GM18951 (cell line): ENCODE measurements around the gene DNAJC1.

Experiments
- POLR2A ChIP-seq: IDR thresholded peaks from 4 replicates; pipeline ENCODE4 v1.6.1; 2011; ENCODE audit warnings: mild to moderate bottlenecking; ENCODE audit not compliant: insufficient read length, insufficient read depth; ENCODE audit errors: extremely low read depth
- in situ Hi-C: fragments of 300-500 bp; cut with MboI; formaldehyde crosslinking; loops from one replicate; pipeline ENCODE4 v1.12.0; 2022; ENCODE audit warnings: low sequenced_read_pairs, mixed read lengths, inconsistent platforms; ENCODE audit not compliant: unreplicated experiment

DNAJC1 gene

DNA sequence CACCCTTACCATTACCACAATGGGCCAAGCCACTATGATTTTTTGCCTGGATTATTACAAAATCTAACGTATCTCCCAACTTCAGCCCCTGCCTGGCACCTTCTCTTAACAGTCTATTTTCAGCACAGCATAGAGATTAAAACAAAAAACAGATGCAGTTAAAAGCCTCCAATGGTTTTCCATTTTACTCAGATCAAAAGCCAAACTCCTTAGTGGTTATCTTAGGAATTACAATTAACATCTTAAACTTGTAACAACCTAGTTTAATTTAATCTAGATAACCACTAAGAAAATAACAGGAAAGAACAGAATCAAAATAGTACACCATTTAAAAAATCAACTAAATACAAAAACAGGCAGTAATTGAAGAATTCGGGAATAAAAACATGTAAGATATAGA is 43.5 kb downstream of the DNAJC1 start:
- no peak for TF ChIP-seq POLR2A
- in situ Hi-C loops = loop anchor here (25.0 kb wide), 2 partner anchors 473 to 873 kb away; no protein-coding TSS in a partner anchor

DNA sequence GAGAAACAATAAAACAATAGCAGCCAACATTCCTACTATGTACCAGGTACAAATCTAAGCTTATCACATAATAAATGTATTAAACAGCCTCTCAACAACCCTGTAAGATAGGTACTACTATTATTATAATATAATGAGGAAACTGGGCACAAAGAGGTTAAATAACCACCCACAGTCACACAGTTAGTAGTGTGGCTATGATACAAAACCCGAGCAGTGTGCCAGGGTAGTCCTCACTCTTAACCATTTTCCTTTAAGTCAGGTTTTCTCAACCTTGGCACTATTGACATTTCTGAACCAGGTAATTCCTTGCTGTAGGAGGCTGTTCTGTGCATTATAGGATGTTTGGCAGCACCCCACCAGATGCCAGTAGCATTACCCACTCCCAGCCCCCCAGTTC is 48.8 kb downstream of the DNAJC1 start:
- TF ChIP-seq POLR2A = no peak
- in situ Hi-C loops = loop anchor here (25.0 kb wide), 2 partner anchors 467 to 867 kb away; no protein-coding TSS in a partner anchor

- in situ Hi-C loops = loop anchor here (25.0 kb wide), 2 partner anchors 467 to 867 kb away; no protein-coding TSS in a partner anchor
- TF ChIP-seq POLR2A = no peak
Measured at GRCh38 chr10:21954132-21954531, 49.4 kb downstream of the DNAJC1 start.

GRCh38 chr10:21953585-21954057 is 49.9 kb downstream of the DNAJC1 start:
- in situ Hi-C loops = loop anchor here (25.0 kb wide), 2 partner anchors 466 to 866 kb away; no protein-coding TSS in a partner anchor
- TF ChIP-seq POLR2A = no peak

DNA sequence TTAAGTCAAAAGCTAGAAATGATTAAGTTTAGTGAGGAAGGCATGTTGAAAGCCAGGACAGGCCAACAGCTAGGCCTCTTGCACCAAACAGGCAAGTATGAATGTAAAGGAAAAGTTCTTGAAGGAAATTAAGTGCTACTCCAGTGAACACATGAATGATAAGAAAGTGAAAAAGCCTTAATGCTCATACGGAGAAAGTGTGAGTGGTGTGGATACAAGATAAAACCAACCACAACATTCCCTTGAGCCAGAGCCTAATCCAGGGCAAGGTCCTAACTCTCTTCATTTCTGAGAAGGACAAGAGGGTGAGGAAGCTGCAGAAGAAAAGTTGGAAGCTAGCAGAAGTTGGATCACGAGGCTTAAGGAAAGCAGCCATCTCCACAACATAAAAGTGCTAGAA is 53.0 kb downstream of the DNAJC1 start:
- no peak for TF ChIP-seq POLR2A
- in situ Hi-C loops = loop anchor here (25.0 kb wide), 2 partner anchors 463 to 863 kb away; no protein-coding TSS in a partner anchor

DNA sequence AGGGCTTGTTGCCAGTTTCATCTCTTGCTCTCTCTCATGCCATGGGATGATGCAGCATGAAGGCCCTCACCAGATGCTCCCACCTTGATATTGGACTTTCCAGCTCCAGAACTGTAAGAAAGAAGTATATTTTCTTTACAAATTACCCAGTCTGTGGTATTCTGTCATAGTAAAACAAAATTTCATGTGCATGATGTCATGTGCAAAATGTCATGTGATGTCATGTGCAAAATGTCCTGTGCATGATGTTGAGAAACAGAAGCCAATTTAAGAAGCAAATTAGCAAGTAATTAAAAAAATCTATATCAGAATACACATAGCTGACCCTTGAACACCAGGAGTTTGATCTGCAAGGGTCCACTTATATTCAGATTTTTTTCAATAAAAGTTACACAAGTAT is 56.6 kb downstream of the DNAJC1 start:
- no peak for TF ChIP-seq POLR2A
- in situ Hi-C loops = no loop called here

DNA sequence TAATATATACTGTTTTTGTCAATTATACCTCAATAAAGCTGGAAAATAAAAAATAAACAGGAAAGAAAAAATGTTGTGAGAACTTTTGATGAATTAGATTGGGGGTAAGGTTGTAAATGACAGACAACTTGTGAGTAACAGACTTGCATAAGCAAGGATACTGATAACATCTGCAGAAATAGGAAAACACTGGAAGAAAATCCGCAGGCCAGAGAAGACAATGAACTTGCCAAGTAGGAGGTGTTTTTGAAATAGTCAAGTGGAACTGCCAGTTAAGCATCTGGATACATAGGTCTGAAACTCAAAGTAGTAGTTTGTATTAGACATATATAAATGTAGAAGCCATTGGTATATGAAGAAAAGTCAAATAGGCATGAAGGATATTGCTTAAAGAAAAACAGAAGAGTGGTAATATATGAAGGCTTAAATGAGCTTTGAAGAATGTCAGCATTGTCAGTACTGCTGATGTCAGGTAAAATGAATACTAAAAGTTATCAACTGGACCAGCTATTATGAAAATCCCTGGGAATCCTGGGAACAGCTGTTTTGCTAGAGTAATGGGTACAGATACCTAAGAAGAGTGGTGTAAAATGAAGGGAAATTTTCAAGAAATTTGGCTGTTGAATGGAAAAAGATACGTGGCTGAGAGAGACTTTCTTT is 58.7 kb downstream of the DNAJC1 start:
- no peak for TF ChIP-seq POLR2A
- in situ Hi-C loops = no loop called here

GRCh38 chr10:21943633-21944265 is 59.8 kb downstream of the DNAJC1 start:
- in situ Hi-C loops = no loop called here
- no peak for TF ChIP-seq POLR2A

DNA sequence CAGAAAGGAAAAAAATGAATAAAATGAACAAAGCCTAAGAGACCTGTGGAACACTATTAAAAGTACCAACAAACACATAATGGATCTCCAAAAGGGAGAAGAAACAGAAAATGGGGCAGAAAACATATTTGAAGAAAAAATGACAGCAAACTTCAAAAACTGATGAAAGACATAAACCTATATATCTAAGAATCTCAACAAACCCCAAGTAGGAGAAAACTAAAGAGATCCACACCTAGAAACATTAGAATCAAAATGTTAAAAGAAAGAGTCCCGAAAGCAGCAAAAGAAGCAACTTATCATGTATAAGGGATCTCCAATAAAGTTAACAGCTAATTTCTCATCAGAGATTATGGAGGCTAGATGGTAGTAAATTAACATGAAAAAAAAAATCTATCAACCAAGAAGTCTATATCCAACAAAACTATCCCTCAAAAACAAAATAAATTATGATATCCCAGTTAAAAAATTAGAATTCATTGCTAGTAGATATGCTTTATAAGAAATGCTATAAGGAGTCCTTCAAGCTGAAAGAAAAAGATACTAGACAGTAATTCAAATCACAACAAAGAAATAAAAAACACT is 68.0 kb downstream of the DNAJC1 start:
- no peak for TF ChIP-seq POLR2A
- in situ Hi-C loops = no loop called here

DNA sequence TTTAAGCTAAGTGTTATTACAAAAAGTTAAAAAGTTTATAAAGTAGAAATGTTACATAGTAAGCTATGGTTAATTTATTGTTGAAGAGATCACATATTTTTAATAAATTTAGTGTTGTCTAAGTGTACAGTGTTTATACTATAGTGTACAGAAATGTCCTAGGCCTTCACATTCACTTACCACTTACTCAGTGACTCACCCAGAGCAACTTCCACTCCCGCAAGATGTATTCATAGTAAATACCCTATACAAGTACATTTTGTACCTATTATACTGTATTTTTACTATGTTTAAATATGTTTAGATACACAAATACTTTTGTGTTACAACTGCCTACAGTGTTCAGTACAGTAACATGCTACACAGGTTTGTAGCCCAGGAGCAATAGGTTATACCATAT is 69.2 kb downstream of the DNAJC1 start:
- in situ Hi-C loops = no loop called here
- TF ChIP-seq POLR2A = no peak

DNA sequence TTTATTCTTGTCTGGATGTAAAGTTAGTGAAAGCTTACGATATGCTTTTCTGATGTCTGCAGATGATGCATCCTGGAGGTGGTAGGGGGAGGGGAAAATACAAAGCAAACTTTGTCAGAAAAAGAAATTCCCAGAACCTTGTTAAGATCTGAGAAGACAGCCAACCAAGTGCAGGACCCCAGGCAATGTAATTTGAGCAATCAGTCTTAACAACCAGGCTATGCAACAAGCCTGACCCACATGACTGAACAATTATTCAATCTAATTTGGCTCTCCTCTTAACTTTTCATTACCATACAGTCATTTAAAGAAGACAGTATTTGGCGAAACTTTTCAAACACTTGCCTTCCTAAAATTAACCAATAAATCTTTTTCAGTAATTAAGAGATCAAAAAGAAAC is 74.5 kb downstream of the DNAJC1 start:
- in situ Hi-C loops = no loop called here
- no peak for TF ChIP-seq POLR2A

DNA sequence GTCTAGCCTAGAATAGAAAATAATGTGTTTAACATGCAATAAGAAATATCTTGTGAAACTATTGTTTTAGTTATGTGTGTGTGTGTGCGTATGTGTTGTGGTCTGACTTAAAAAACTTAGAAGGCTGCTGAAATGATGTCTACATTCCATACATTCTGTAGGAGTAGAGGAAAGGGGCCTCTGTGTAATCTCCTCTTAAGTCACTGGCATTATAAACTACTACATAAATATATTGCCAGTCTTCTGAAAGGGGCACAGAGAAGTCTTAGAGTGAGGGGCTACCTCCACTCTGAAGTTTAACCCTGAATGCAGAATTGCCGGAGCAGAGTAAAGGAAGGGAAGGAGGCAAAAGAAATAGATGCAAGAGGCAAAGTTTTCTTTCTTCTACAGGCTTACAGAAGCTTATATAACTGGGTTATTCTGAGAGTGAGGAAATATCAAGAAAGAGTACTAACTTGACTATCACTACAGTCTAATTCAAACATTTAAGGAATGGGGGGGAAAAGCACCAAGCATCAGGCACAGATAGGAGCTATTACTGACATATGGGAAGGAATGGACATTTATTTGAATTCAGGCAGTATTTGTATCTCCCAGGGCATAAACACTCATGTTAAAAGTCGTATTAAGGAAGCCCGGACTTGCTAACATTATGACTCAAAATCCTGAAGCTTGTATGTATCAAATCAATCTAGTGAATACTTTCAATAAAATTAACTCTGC is 75.7 kb downstream of the DNAJC1 start:
- in situ Hi-C loops = no loop called here
- TF ChIP-seq POLR2A = no peak

DNA sequence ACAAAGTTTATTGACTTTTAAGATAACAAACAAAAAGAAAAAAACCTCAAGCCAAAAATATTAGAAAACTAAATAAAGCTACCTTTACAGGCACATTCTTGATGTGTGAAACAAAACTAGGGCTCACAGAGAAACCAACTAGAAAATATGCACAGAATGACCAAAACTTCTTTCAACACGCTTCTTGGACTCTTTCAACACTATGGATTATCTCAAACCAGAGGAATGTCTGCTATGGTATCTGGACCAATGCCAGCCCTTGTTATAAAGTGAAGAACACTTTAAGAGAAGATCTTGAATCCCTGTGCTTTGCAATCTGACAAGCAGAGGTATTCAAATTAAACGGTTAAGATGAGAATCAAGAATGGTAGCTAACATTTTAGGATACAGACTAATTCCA is 76.6 kb downstream of the DNAJC1 start:
- in situ Hi-C loops = no loop called here
- no peak for TF ChIP-seq POLR2A

- in situ Hi-C loops = no loop called here
- TF ChIP-seq POLR2A = no peak
Measured at GRCh38 chr10:21926358-21926925, 77.1 kb downstream of the DNAJC1 start.
